Right lobe of liver (tissue), 4 donors: ENCODE data around the gene DMRT1.

Source experiments
- CTCF ChIP-seq, 4 donors: fragments of 200-600 bp in 3 of 4; fragments of 450-650 bp in 1 of 4; IDR thresholded peaks; one replicate each; pipeline versions ENCODE4 v1.5.1 to v1.8.0; 2016 to 2022; ENCODE audit warnings: antibody characterized with exemption in 4 of 4, mild to moderate bottlenecking in 2 of 4
- POLR2A ChIP-seq: fragments of 450-650 bp; IDR thresholded peaks from one replicate; pipeline ENCODE4 v1.6.1; 2017; ENCODE audit warnings: antibody characterized with exemption, mild to moderate bottlenecking
- donor health status: DM: no; HTN: no; CAD: no.
- donor health status: DM: no; HTN: no; CAD: no.
- donor health status: DM: no; HTN: yes; CAD: no.

- TF ChIP-seq CTCF (IDR thresholded peaks at IDR 0.05) (no peak), POLR2A (no peak)
Measured at GRCh38 chr9:899440-900184, 58.1 kb downstream of the DMRT1 start.
